ENCODE measurements around the gene TRIM40.
"Not testable (repeated sequence)": the region's sequence is repeated elsewhere in the genome, so short reads cannot be mapped to it uniquely, and the experiment has no call there.

The TRIM40 gene

DNA sequence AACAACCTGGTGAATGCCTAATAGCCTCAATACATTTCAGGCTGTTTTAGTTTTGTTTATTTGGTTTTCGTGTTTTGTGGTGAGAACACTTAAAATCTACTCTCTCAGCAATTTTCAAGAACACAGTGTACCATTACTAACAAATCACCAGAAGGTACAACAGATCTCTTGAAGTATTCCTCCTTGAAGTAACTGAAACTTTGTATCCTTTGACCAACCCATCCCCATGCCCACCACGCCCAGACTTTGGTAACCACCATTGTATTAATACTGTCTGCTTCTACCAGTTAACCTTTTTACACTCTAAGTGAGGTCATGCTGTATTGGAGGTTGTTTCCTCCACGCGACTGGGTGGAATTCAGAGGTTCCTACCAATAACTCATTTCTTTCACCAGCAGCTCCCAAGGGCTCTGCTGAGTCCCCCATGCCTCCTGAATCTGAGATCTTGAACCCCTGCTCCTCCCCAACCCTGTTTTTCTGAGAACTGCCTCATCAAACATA is 5.7 kb upstream of the TRIM40 start:
- TF ChIP-seq, protein P1, sequence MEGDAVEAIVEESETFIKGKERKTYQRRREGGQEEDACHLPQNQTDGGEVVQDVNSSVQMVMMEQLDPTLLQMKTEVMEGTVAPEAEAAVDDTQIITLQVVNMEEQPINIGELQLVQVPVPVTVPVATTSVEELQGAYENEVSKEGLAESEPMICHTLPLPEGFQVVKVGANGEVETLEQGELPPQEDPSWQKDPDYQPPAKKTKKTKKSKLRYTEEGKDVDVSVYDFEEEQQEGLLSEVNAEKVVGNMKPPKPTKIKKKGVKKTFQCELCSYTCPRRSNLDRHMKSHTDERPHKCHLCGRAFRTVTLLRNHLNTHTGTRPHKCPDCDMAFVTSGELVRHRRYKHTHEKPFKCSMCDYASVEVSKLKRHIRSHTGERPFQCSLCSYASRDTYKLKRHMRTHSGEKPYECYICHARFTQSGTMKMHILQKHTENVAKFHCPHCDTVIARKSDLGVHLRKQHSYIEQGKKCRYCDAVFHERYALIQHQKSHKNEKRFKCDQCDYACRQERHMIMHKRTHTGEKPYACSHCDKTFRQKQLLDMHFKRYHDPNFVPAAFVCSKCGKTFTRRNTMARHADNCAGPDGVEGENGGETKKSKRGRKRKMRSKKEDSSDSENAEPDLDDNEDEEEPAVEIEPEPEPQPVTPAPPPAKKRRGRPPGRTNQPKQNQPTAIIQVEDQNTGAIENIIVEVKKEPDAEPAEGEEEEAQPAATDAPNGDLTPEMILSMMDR (conservative IDR thresholded peaks at IDR 0.05; ENCODE audit: low read length) = no peak
- no peak for DNase-seq (ENCODE audit: low read depth)
- H3K4me3 ChIP-seq (ENCODE audit: low read length) = no peak overlapping the region

DNA sequence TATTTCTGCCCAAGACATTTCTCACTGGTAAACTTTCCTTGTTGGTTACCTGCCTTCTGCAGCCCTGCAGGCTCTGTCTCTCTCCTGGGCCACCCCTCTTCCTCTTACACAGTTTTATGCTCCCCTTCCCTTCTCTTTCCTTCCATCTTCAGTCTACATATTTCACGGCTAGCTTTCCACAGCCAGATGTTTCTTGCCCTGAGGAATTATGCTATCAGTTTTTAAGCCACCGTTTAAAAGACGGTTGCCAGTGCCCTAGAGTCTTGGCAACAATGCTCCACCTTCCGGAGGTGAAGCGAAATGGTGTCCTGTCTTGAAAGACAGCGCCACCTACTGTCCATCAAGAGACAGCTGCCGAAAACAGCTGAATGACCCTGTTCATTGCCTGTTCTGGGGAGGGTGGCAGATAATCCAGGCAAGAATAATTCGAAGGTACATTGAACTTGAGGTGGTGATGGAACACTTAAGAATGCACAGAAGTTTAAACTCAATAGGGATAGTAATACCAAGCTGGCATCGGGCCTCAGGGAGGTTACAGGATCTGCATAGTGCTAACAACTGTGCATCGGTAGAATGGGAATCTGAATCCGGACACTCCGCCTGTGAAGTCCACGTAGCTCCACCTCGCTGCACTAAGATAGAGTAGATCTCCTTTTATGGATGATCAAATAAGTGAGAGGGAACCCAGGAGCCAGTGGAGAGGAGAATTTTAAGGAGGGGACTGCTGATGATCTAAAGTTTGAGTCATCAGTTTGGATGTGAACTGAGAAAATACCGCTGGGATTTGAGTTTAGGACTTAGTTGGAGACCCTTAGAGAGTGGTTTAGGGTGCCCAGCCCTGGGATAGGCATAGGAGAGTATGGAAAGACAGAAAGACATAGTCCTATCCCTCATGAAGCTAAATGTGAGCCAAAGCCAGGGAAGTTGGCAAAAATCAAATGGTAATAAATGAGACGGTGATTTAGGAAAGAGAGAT is 4.8 kb upstream of the TRIM40 start:
- H3K4me3 ChIP-seq (ENCODE audit: low read length) = no peak overlapping the region
- TF ChIP-seq, protein P1 (conservative IDR thresholded peaks at IDR 0.05; ENCODE audit: low read length) = peak; percentile 100
- peak; percentile 86 for DNase-seq (ENCODE audit: low read depth)

DNA sequence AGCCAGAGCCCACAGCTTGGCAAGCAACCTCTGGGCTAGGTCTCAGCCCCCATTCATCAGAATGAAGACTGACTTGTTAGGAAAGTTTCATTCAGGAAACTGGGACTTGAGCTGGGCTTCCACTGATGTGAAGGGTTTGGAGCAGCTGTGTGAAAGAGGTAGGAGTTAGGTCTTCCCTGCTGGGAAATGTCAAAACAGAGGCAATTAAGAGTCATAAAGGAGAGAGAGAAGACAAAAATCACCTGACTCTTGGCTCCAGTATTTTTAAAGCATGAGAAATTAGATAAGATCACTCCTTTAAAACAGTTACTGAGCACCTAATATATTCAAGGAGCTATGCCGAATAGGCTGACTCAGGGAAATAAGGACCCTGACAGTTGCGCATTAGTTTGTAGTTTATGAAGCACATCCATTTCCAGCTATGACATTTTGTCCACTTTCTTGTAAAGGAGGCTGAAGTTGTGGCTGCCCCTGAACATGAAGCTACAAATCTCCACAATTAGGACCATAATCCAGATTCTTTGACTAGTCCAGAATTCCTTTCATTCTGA is 3.9 kb upstream of the TRIM40 start:
- TF ChIP-seq, protein P1 (conservative IDR thresholded peaks at IDR 0.05; ENCODE audit: low read length) = no peak
- DNase-seq (ENCODE audit: low read depth) = no peak
- H3K4me3 ChIP-seq (ENCODE audit: low read length) = no peak overlapping the region

DNA sequence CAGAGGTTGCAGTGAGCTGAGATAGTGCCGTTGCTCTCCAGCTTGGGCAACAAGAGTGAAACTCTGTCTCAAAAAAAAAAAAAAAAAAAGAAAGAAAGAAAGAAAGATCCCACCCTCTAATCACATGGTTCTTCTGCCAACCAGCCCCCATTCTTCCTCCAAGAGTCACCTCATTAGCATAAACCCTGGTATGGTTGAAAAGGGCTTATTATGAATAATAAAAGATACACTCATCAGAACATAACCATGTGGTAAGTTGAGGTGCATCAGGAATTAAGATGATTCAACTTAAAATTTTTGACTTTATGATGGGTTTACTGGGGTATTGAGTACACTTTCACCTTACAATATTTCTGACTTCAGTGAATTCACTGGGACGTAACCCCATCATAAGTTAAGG is 793 bp upstream of the TRIM40 start:
- TF ChIP-seq, protein P1 (conservative IDR thresholded peaks at IDR 0.05; ENCODE audit: low read length) = no peak
- H3K4me3 ChIP-seq (ENCODE audit: low read length) = no peak overlapping the region
- DNase-seq (ENCODE audit: low read depth) = no peak

DNA sequence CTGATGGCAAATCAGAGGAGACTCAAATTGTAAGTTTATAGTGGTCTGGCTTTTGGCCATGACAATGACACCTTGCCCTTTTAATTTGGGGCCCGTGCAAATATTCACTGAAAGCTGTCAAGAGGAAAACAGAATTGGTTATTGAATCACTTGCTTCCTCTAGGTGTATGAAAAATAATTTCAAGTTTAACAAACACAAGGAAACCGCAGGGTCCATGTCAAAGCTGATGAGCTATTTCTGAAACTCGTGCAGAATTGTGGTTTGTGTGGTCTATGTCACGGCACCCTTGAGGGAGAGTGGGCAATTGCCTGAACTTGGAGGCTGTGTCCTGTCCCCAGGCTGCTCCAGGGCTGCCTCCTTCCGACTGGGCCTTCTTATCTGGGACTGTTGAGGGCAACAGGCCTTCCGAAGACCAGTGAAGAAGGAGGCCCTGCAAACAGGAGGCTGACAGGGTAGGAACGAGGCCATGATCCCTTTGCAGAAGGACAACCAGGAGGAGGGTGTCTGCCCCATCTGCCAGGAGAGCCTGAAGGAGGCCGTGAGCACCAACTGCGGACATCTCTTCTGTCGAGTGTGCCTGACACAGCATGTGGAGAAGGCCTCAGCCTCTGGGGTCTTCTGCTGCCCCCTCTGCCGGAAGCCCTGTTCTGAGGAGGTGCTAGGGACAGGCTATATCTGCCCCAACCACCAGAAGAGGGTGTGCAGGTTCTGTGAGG is 788 bp downstream of the TRIM40 start:
- H3K4me3 ChIP-seq (ENCODE audit: low read length) = no peak overlapping the region
- no peak for DNase-seq (ENCODE audit: low read depth)
- TF ChIP-seq, protein P1 (conservative IDR thresholded peaks at IDR 0.05; ENCODE audit: low read length) = no peak

DNA sequence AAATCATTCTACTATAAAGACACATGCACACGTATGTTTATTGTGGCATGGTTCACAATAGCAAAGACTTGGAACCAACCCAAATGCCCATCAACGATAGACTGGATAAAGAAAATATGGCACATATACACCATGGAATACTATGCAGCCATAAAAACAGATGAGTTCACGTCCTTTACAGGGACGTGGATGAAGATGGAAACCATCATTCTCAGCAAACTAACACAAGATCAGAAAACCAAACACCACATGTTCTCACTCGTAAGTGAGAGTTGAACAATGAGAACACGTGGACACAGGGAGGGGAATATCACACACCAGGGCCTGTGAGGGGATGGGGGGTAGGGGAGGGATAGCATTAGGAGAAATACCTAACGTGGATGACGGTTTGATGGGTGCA is 4.3 kb downstream of the TRIM40 start:
- H3K4me3 ChIP-seq (ENCODE audit: low read length); DNase-seq (ENCODE audit: low read depth): not testable (repeated sequence)

DNA sequence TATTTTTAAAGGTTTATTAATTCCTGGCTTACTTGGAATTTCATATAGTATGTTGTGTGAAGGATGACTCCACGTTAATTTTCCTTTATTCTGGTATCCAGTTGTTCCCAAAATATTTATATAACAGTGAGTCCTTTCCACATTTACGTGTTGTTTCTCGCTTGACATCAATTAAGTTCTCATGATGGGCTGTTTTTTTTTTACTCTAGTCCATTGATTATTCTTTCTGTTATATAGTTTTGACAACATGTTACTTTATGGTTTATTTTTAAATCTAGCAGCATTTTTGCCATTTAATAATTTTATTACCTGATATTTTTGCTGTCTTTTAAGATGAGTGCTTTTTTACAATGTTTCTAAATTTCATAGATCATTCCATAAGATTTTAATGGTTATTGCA is 6.7 kb downstream of the TRIM40 start:
- H3K4me3 ChIP-seq (ENCODE audit: low read length) = no peak overlapping the region
- no peak for DNase-seq (ENCODE audit: low read depth)
- TF ChIP-seq, protein P1 (conservative IDR thresholded peaks at IDR 0.05; ENCODE audit: low read length) = no peak

Data from AG10803 (cell line).